GM12801 (cell line): ENCODE results near the gene TRAF3IP1.

Source experiments
- TF ChIP-seq, protein P1 (sequence below): IDR thresholded peaks from one replicate; pipeline ENCODE4 v1.5.1; 2011; ENCODE audit warnings: control low read depth; ENCODE audit not compliant: insufficient read length; ENCODE audit errors: extremely low read depth

TRAF3IP1 gene

GRCh38 chr2:238358769-238359168 is 38.5 kb downstream of the TRAF3IP1 start:
- TF ChIP-seq, protein P1, sequence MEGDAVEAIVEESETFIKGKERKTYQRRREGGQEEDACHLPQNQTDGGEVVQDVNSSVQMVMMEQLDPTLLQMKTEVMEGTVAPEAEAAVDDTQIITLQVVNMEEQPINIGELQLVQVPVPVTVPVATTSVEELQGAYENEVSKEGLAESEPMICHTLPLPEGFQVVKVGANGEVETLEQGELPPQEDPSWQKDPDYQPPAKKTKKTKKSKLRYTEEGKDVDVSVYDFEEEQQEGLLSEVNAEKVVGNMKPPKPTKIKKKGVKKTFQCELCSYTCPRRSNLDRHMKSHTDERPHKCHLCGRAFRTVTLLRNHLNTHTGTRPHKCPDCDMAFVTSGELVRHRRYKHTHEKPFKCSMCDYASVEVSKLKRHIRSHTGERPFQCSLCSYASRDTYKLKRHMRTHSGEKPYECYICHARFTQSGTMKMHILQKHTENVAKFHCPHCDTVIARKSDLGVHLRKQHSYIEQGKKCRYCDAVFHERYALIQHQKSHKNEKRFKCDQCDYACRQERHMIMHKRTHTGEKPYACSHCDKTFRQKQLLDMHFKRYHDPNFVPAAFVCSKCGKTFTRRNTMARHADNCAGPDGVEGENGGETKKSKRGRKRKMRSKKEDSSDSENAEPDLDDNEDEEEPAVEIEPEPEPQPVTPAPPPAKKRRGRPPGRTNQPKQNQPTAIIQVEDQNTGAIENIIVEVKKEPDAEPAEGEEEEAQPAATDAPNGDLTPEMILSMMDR = no peak

DNA sequence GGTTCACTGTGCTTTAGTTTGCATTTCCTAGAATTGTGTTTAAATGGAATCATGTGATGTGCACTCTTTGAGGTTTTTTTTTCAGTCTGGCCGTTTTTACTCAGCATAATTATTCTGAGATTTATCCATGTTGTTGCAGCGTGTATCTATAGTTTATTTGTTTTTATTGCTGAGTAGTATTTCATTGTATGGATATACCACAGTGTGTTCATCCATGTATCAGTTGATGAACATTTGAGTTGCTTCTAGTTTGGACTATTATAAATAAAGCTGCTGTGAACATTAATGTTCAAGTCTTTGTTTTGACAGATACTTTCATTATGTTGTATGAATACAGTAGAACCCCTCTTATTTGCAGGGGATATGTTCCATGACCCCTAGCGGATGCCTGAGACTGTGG is 39.1 kb downstream of the TRAF3IP1 start:
- TF ChIP-seq, protein P1 = no peak

- TF ChIP-seq, protein P1 = no peak
These were observed 41.6 kb downstream of the TRAF3IP1 start for GRCh38 chr2:238361877-238362276.

GRCh38 chr2:238362626-238363025 is 42.3 kb downstream of the TRAF3IP1 start:
- TF ChIP-seq, protein P1 = no peak

- TF ChIP-seq, protein P1 = no peak
These were observed 49.3 kb downstream of the TRAF3IP1 start for GRCh38 chr2:238369591-238370040.

DNA sequence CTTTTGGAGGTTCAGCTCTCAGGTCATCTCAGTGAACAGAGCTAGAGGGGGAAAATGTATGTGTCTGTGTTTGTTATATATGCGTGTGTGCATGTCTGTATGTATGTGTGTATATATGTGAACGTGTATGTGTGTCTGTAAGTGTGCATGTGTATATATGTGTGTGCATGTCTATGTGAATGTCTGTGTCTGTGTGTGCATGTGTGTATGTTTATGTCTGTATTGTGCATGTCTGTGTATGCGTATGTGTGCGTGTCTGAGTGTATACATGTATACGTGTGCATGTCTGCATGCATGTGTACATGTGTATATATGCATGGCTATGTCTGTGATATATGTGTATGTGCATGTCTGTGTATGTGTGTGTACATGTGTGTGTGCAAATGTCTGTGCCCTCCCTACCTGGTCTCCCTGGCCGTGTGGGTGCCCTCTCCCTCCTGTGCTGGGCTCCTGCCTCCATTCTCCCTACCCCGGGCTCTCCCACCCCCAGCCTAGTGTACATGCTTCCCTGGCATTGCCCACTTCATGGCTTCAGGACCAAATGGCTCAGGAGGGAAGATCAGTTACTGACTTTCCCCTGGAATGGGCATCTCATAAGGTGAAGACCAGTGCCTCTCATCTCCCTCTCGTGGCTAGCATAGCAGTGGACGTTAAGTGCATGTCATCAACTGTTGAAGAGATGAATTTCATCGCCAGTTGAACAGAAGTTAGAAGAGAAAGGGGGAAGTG is 49.9 kb downstream of the TRAF3IP1 start:
- TF ChIP-seq, protein P1 = no peak

DNA sequence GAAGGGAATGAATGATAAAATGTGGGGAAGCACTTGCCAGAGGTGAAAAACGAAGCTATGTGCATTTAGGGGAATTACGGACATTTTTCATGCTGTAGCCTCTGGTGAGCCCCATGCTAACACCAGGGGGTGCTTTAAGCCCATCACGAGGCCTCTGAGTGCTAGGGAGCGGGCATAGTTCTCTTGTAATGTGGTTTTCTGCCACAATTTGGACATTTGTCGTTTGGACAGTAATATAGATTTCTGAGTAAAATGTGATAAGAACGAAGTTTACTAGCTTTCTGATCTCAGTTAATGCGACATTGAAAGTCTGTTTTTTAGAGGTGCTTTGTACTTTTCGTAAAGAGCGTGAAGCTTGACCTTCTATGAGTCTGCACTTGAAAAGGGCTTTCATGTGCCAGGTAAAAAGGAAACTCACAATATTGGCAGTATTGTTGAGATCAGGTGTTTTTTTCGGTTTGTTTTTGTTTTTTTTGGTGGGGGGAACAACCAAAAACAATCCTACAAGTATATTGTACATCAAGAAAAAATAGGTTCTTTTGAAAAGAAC is 50.6 kb downstream of the TRAF3IP1 start:
- TF ChIP-seq, protein P1 = no peak
